SK-N-SH treated with all-trans-retinoic acid at 6 μM for 48 hours (cell line): Measurements from ENCODE around the gene APOB.

Experiments
- ARNTL ChIP-seq: fragments of 450-650 bp; formaldehyde crosslinking; IDR thresholded peaks from 2 replicates; pipeline ENCODE4 v1.5.0; 2020; ENCODE audit warnings: low read depth, mild to moderate bottlenecking, moderate library complexity, borderline replicate concordance
- CSDC2 ChIP-seq: fragments of 250-450 bp; sonication (Bioruptor Pico); IDR thresholded peaks from 2 replicates; pipeline ENCODE4 v1.5.0; 2020; ENCODE audit warnings: mild to moderate bottlenecking, moderate library complexity
- GLIS3 ChIP-seq: fragments of 250-450 bp; sonication (Bioruptor Pico); IDR thresholded peaks from 2 replicates; pipeline ENCODE4 v1.5.0; 2020; ENCODE audit warnings: mild to moderate bottlenecking, moderate library complexity
- RARB ChIP-seq: fragments of 250-450 bp; sonication (Bioruptor Pico); IDR thresholded peaks from 2 replicates; pipeline ENCODE4 v1.8.0; 2021; ENCODE audit warnings: mild to moderate bottlenecking, moderate library complexity
- TCF4 ChIP-seq: fragments of 250-450 bp; sonication (Bioruptor Pico); IDR thresholded peaks from 2 replicates; pipeline ENCODE4 v1.8.0; 2021; ENCODE audit warnings: mild to moderate bottlenecking, moderate library complexity, borderline replicate concordance
- TOX ChIP-seq: fragments of 250-450 bp; sonication (Bioruptor Pico); IDR thresholded peaks from 2 replicates; pipeline ENCODE4 v1.8.0; 2021; ENCODE audit warnings: mild to moderate bottlenecking, moderate library complexity, borderline replicate concordance
- ZNF8 ChIP-seq: fragments of 450-650 bp; formaldehyde crosslinking; IDR thresholded peaks from 2 replicates; pipeline ENCODE4 v1.5.0; 2020; ENCODE audit warnings: mild to moderate bottlenecking, moderate library complexity

- TF ChIP-seq ARNTL (CRISPR knock-in tag): no peak
- TF ChIP-seq GLIS3 (CRISPR knock-in tag): no peak
- TF ChIP-seq CSDC2 (CRISPR knock-in tag): no peak
- no peak for TF ChIP-seq RARB (CRISPR knock-in tag)
- no peak for TF ChIP-seq TOX (CRISPR knock-in tag)
- no peak for TF ChIP-seq TCF4 (CRISPR knock-in tag)
- TF ChIP-seq ZNF8 (CRISPR knock-in tag): no peak
Observed at GRCh38 chr2:20983844-20984243, 60.0 kb downstream of the APOB start.
